HG02943 (cell line): ENCODE data around the gene SIK2.
"Not testable (repeated sequence)": the region's sequence is repeated elsewhere in the genome, so short reads cannot be mapped to it uniquely, and the experiment has no call there.

ENCODE experiments used
- ATAC-seq: cut with Tn5 transposase; IDR thresholded peaks from one replicate; pipeline ENCODE4 v1.9.1; 2021; ENCODE audit warnings: mild to moderate bottlenecking, low read depth, moderate library complexity; ENCODE audit not compliant: unreplicated experiment

The SIK2 gene

GRCh38 chr11:111652184-111652583 is 49.9 kb downstream of the SIK2 start:
- ATAC-seq: no peak

DNA sequence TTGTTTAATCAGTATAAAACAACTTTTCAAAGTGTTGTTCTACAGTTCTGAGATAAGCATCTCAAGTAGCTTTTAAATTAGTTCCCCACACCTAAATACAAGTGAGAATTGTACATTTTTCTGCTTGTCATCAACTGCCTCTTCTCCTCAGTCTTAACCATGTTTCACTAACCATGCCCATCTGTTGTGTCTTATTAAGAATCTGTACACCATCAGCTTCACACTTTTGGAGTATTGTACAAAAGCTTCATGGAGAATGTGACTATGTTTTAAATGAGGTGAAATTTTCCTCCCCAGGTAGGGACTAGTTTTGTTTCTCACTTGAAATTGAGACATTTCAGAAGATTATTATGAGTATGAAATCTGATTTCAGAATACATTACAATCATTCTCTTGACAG is 52.4 kb downstream of the SIK2 start:
- no peak for ATAC-seq

DNA sequence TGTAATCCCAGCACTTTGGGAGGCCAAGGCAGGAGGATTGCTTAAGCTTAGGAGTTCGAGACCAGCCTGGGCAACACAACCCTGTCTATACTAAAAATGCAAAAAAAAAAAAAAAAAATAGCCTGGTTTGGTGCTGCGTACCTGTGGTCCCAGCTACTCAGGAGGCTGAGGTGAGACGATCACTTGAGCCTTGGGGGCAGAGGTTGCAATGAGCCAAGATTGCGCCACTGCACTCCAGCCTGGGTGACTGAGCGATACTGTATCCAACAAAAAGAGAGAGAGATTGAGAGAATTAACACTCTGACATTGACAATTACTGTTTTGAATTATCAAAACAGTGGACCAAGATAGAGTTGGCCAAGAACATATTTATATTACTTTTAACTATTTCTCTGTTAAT is 53.7 kb downstream of the SIK2 start:
- no peak for ATAC-seq

GRCh38 chr11:111657905-111658304 is 55.7 kb downstream of the SIK2 start:
- ATAC-seq: not testable (repeated sequence)

DNA sequence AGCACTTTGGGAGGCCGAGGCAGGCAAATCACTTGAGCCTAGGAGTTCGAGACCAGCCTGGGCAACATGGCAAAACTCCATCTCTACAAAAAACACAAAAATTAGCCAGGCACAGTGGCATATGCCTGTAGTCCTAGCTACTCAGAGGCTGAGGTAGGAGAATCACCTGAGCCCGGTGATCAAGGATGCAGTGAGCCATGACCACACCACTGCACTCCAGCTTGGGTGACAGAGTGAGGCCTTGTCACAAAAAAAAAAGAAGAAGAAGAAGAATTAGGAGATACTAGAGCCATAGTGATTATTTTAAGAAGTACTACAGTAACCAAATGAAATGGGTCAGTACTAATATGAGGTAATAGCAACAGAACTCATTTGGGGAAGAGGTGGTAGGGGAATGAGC is 56.2 kb downstream of the SIK2 start:
- not testable (repeated sequence) for ATAC-seq

GRCh38 chr11:111659201-111660115 is 57.2 kb downstream of the SIK2 start:
- ATAC-seq: no peak

- no peak for ATAC-seq
These were observed 58.6 kb downstream of the SIK2 start for GRCh38 chr11:111660822-111661221.

DNA sequence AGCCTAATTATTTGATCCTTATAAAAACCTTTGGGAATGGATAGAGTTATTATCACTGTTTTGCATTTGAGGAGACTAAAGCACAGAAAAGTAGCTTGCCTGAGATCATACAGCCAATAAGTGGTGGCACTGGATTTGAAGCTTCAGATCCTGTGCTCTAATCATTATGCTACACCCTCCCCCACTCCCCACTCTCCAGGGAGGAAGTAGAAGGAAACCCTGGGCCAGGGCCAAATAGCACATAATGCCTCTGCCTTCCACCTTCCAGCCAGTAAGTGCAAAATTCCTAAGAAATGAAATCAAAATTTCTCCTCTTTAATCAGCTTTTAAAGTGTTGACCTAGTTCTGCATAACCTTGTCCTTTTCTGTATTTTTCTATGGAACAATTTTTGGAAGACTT is 61.6 kb downstream of the SIK2 start:
- no peak for ATAC-seq

- no peak for ATAC-seq
These were observed 63.5 kb downstream of the SIK2 start for GRCh38 chr11:111665777-111666176.

DNA sequence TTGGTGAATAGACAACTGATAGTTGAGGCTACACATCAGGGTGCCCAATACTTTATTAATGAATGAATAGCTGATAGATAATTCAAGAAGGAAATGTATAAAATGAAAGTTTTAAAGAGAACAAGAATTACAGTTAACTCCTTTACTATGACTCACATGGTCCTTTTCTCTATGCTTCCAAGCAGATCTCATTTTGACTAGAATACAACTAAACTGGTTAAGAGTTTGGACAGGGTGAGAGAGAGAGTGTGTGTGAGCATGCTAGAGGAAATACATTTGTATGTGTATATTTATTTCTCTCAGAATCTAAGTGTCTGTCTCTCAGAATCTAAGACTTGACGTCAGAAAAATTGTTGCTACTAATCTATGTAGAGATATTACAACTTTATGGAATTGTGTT is 66.7 kb downstream of the SIK2 start:
- ATAC-seq: no peak

- no peak for ATAC-seq
These were observed 69.1 kb downstream of the SIK2 start for GRCh38 chr11:111671383-111671782.

GRCh38 chr11:111672949-111673348 is 70.7 kb downstream of the SIK2 start:
- no peak for ATAC-seq

DNA sequence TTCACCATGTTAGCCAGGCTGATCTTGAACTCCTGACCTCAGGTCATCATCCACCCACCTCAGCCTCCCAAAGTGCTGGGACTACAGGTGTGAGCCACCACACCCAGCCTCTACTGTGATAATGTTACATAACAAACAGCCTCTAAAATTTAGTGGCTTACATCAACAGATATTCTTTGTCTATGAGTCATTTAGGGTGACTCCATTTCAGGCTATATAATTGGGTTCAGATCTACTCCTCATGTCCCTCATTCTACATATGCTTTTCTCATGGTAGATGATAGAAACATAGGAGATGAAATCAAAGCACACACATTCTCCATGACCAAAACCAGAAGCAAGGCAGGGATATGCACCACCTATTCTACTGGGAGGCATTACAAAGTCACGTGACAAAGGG is 72.7 kb downstream of the SIK2 start:
- ATAC-seq: no peak

DNA sequence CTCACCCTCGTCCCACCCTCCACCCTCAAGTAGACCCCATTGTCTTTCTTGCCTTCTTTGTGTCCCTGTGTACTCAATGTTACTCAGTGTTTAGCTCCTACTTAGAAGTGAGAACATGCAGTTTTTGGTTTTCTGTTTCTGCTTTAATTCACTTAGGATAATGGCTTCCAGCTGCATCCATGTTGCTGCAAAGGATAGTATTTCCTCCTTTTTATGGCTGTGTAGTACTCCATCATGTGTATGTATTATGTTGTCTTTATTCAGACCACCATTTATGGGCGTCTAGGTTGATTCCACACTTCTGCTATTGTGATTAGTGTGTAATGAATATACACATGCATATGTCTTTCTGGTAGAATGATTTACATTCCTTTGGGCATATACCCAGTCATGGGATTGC is 73.6 kb downstream of the SIK2 start:
- ATAC-seq: no peak

- no peak for ATAC-seq
These were observed 74.8 kb downstream of the SIK2 start for GRCh38 chr11:111676878-111677585.

- no peak for ATAC-seq
These were observed 78.4 kb downstream of the SIK2 start for GRCh38 chr11:111680486-111681175.

- no peak for ATAC-seq
These were observed 81.6 kb downstream of the SIK2 start for GRCh38 chr11:111683806-111684205.

GRCh38 chr11:111684251-111684650 is 82.0 kb downstream of the SIK2 start:
- ATAC-seq: no peak

DNA sequence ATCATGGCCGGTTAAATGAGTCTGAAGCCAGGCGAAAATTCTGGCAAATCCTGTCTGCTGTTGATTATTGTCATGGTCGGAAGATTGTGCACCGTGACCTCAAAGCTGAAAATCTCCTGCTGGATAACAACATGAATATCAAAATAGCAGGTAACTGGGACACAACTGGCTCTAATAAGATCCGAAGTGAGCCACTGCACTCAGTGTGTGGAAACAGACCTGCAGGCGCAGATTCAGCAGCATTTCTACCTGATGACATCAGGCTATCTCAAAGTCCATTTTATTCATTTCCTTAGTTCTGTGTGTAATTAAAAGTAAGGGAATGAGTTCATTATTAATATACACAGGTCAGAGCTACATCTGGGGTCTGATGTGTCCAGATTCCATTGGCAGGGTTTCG is 85.8 kb downstream of the SIK2 start:
- no peak for ATAC-seq

DNA sequence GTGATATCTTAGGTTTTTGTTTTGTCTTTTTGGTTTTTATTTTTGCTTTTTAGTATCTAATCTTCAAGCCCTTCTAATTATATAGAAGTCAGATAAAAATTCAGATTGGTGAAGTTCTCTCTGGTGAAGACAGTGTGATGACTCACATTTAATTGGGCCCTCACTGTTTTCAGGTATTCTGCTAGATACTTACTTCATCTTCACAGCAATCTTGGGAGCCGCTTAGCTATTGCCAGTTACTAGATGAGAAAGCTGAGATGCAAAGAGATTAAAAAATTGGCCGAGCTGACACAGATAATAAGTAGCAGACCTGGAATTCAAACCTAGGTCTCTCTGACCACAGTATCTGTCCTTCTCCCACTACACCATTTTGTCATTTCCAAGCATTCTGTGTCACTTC is 88.9 kb downstream of the SIK2 start:
- no peak for ATAC-seq

DNA sequence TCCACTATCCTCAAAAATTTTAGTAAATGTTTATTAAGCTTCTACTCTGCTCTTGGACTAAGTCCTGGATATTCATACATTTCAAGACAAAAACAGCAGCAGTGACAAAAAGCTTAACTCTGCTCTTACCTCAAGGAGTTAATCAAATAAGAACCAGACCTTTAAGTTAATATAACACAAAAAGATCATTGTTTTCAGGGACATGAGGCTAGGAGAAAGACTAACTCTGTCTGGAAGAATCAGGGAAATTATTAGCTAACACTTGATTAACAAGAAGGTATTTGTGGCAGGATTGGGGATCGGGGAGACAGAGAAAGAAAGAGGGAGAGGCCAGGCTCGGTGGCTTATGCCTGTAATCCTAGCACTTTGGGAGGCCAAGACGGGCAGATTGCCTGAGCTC is 89.5 kb downstream of the SIK2 start:
- ATAC-seq: no peak
